OCI-LY1 (cell line): ENCODE results near the gene KAT2A.

Experiments used
- EZH2 ChIP-seq: fragments of 200-600 bp; sonication (generic), shearing (Covaris generic); IDR thresholded peaks from 2 replicates; pipeline ENCODE4 v1.8.0; 2017; ENCODE audit warnings: borderline replicate concordance, mixed run types, mild to moderate bottlenecking, antibody characterized with exemption, low read length, moderate library complexity, mixed read lengths
- TF ChIP-seq, protein P1 (sequence below): fragments of 200-600 bp; sonication (generic), shearing (Covaris generic); IDR thresholded peaks from 2 replicates; pipeline ENCODE4 v1.5.1; 2017; ENCODE audit warnings: mild to moderate bottlenecking, antibody characterized with exemption, low read length, moderate library complexity, mixed read lengths

DNA sequence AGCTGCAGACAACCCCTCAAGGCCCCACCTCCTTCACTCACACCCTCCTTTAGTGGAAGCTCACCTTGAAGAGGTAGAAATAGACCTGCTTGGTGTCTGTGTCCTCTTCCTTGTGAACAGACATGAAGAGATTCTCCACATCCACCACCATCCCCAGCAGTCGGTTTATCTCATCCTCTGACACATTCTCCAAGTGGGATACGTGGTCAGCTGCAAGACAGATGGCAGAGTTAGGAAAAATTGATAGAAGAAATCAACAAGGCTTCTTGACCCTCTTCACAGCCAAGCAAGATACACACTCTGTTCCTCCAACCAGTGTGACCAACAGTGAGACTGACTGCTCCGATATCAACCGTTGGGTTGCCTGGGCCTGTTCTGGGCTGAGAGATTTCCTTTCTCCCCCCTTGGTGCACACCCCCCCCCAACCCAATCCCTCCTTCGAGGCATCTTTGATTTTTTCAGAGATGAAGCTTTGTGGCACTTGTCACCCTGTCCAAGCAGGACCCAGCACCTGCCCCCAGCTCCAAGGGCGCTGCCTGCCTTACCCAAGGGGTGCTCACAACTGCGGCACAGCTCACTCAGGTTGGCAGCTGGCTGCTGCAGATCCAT lies 902 bp downstream of the KAT2A start:
- TF ChIP-seq, protein P1, sequence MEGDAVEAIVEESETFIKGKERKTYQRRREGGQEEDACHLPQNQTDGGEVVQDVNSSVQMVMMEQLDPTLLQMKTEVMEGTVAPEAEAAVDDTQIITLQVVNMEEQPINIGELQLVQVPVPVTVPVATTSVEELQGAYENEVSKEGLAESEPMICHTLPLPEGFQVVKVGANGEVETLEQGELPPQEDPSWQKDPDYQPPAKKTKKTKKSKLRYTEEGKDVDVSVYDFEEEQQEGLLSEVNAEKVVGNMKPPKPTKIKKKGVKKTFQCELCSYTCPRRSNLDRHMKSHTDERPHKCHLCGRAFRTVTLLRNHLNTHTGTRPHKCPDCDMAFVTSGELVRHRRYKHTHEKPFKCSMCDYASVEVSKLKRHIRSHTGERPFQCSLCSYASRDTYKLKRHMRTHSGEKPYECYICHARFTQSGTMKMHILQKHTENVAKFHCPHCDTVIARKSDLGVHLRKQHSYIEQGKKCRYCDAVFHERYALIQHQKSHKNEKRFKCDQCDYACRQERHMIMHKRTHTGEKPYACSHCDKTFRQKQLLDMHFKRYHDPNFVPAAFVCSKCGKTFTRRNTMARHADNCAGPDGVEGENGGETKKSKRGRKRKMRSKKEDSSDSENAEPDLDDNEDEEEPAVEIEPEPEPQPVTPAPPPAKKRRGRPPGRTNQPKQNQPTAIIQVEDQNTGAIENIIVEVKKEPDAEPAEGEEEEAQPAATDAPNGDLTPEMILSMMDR: no peak
- TF ChIP-seq EZH2: no peak
